HG03378 (cell line): ENCODE data around the gene USP6NL.

ENCODE experiments used
- ATAC-seq: cut with Tn5 transposase; IDR thresholded peaks from one replicate; pipeline ENCODE4 v1.9.1; 2021; ENCODE audit warnings: mild to moderate bottlenecking, moderate library complexity; ENCODE audit not compliant: unreplicated experiment

The USP6NL gene

GRCh38 chr10:11617233-11617632, 5.8 kb upstream of the USP6NL start:
- ATAC-seq = no peak

- ATAC-seq = no peak
These were observed 4.6 kb upstream of the USP6NL start for GRCh38 chr10:11616021-11616420.

- no peak for ATAC-seq
These were observed 3.9 kb upstream of the USP6NL start for GRCh38 chr10:11615396-11615795.

GRCh38 chr10:11612021-11613001, 861 bp upstream of the USP6NL start:
- ATAC-seq = no peak

GRCh38 chr10:11610826-11611247, 613 bp downstream of the USP6NL start:
- ATAC-seq = no peak

- ATAC-seq = no peak
These were observed 1.2 kb downstream of the USP6NL start for GRCh38 chr10:11610166-11610825.

GRCh38 chr10:11609492-11610093, 1.9 kb downstream of the USP6NL start:
- ATAC-seq = peak; percentile 24

- ATAC-seq = no peak
These were observed 2.4 kb downstream of the USP6NL start for GRCh38 chr10:11609052-11609451.

GRCh38 chr10:11608159-11609013, 3.1 kb downstream of the USP6NL start:
- no peak for ATAC-seq

- ATAC-seq = no peak
These were observed 5.5 kb downstream of the USP6NL start for GRCh38 chr10:11605807-11606408.

- no peak for ATAC-seq
These were observed 6.4 kb downstream of the USP6NL start for GRCh38 chr10:11604865-11605650.

GRCh38 chr10:11603741-11604140, 7.7 kb downstream of the USP6NL start:
- no peak for ATAC-seq

- ATAC-seq = peak; percentile 45
These were observed 8.4 kb downstream of the USP6NL start for GRCh38 chr10:11602919-11603523.

- ATAC-seq = peak; percentile 35
These were observed 9.1 kb downstream of the USP6NL start for GRCh38 chr10:11602358-11602757.

GRCh38 chr10:11601670-11602069, 9.8 kb downstream of the USP6NL start:
- no peak for ATAC-seq

- ATAC-seq = no peak
These were observed 11.2 kb downstream of the USP6NL start for GRCh38 chr10:11600280-11600679.

- no peak for ATAC-seq
These were observed 12.6 kb downstream of the USP6NL start for GRCh38 chr10:11598712-11599397.

GRCh38 chr10:11597470-11597869, 14.0 kb downstream of the USP6NL start:
- ATAC-seq = no peak

GRCh38 chr10:11595395-11595692, 16.1 kb downstream of the USP6NL start:
- no peak for ATAC-seq
